Activated CD8-positive, alpha-beta memory T cell treated with anti-CD3 and anti-CD28 coated beads for 4 hours (primary cell): Measurements from ENCODE around the gene NUP93.

ENCODE experiments used
- DNase-seq, 2 donors: peaks; one replicate each; pipeline ENCODE4 v3.0.0-alpha.2; 2020; ENCODE audit warnings: low read depth in 2 of 2

Gene NUP93

DNA sequence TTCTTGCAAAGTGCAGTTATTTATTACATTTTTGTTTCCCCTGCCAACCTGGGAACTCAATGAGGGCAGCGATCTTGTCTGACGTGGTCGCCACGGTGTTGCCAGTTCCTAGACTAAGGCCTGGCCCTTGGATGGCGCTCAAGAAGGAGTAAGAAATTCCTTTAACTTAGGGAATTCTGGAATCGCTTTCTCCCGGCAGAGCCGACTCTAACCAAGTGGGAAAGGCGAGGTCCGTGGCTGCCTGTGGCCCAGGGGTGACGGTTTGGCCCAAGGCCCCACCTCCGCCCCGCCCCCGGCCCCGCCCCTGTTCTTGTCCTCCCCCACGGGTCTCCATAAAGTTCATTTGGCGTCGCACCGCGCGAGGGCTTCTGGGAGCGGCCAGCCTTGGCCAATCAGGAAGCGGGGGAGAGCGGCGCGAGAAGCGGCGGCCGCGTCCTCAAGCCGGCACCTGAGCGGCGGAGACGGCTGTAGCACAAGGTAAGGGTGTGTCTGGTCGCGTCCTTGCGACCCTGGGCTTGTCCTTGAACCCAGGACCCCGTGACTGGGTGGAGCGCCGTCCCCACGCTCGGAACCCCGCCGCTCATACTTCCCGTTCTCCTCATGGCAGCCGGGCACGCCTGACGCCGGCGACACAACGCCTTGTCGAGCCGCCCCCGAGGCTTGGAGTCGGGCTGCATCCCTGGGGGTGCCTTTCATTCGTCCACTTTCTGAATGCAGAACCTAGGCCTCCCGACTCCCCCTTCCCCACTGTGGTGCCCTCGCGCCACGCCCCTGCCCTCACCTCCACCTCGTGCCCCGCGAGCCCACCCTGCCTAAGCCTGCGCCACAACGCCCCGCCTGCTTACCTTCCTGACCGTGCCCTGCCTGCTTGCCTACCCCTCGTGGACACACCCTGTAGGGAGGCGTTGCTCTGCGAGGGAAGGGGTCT, at the start of gene NUP93:
Gene NUP93 (plus strand): TSS at position 395 of the 928 bp plus-strand sequence. CDS start 18,119 bp downstream, outside the sequence.
- DNase-seq: peak; percentile 67 to 81

DNA sequence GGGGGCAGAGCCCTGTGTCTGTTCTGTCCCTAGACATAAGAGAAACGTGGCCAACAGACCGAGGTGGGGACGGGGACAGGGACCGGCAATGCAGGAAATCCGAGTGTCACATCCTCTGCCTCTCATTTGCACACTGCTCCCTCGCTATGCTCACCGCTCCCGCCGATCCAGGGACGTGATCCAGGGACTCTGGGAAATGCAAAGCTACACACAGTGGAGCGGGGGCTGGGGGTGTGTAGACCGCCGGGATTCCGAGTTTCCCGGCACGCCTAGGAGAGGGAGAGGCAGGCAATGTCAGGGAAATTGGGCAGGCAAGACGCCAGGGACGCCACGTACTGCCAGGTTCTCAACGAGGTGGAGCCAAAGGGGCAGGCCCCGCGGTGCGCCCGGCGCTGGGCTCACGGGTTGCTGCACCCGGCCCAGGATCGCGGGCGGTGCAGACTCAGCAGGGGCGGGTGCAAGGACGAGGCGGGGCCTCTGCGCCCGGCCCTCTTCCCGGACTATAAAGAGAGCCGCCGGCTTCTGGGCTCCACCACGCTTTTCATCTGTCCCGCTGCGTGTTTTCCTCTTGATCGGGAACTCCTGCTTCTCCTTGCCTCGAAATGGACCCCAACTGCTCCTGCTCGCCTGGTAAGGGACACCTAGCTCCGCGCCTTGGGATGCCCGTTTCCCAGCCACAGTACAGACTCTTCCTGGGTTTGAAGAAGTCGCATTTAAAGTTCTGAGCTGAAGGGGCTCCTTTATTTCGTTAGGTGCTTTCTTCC, 47.8 kb upstream of the NUP93 start, which contains the start of gene MT1X:
Gene MT1X (plus strand): TSS at position 532 of the 764 bp plus-strand sequence. CDS start 71 bp downstream, at position 603.
- peak; percentile 67 to 72 for DNase-seq

DNA sequence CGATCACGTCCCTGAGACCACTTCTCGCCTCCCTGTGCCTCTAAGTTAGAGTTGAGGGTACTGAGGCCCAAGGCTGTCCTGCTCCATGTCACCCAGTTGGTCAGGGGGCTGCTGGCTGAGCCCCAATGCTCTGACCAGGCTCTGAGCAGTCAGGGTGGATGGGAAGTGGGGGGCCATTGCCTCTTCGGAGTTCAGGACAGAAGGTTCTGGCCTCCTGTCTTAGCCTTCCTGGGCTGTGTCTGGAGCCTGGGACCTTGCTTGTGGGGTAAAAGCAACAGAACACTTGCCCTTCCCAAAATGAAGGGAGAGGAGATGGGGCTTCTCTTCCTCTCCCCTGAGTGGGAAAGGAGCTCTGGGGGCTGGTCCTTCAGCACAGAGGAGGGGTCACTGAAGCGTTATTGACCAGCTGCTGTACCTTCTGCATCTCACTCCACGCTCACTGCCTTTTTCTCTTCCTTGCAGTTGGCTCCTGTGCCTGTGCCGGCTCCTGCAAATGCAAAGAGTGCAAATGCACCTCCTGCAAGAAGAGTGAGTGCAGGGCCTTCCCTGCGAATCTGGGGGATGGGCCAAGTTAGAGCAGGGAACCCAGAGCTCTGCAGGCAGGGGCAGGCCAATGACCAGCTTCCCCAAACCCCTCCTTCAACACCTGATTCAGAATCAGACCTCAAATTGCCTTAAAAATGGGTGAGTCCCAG, 47.1 kb upstream of the NUP93 start:
- DNase-seq: no peak

DNA sequence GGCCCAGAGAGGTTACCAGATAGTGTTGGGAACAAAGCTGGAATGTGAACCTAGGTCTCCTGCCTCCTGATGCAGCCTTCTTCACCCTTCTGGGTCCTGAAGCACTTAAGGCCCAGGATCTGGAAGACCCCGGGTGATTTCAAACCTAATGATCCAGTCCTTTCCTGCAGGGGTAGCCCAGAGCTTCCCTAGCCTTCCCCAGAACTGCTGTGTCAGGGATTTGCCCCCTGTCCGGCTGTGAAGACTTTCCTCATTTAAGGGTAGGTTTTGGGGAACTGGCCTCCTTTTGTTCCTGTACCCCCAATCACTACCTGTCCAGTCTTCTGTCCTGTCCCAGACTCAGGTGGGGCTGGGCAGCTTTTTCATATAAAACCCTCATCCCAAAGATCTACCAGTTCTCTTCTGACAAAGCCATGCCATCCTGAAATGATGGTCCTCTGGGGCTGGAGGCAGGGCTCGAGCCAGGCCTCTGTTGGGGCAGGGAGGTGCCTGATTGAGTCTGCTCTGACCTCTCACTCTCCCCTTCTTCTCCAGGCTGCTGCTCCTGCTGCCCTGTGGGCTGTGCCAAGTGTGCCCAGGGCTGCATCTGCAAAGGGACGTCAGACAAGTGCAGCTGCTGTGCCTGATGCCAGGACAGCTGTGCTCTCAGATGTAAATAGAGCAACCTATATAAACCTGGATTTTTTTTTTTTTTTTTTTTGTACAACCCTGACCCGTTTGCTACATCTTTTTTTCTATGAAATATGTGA, 46.3 kb upstream of the NUP93 start:
- DNase-seq: no peak

DNA sequence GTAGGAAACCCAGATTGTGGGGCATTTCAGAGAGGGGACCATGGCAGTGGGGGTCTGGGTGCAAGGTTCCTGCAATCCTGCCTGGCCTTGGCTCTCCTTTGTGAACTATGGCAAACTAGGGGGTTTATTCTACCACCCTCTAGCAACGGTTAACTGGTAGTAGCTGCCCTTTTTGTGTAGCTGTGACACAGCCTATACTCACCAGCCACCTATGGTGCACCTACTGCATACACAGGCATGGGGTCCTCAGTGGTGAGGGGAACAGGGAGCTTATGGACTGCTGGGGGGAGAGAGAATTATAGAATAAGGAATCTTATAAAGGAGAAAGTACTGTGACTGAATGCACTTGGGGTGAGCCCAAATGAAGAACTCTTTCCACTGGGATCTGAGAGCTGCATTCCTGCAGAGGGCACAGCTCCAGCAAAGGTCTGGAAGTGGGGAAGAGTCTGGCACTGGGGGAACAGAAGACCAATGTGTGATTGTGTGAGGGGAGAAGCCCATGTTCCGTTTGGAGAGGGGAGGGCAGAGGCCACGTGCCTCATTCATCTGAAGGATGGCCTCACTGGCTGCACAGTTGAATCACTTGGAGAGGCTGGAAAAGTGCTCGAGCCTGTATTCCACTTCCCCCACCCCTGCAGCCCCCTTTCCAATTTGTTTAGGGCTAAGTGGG, 45.5 kb upstream of the NUP93 start:
- DNase-seq: no peak

DNA sequence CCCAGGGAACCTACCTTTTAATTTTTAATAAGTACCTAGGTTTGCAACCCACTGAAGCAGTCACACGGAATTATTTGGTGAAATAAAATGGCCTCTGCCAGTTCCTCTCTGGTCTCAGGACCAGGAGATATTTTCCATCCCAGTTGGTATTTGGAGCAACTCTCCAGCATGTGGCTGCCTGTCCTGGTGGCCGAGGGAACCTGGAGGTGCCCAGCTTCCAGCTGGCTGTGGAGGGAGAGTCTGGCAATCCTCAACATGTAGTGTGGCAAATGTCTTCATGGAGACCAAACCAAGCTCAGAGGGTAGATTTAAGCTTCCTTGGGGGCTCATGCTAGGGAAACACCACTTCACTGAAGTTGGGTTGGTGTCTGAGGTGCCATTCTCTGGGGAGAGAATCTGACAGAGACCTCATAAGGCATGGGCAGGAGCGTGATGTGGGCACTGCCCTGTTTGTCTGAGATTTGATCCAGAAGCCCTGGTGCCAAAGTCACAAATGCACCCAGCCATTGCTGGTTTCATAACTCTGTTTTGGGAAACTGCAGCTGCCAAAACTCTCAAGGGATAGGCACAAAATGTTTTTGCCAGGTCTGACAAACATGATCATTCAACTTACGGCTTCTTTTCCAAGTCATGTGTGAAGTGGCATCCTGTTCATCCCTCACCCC, 44.9 kb upstream of the NUP93 start:
- no peak for DNase-seq

DNA sequence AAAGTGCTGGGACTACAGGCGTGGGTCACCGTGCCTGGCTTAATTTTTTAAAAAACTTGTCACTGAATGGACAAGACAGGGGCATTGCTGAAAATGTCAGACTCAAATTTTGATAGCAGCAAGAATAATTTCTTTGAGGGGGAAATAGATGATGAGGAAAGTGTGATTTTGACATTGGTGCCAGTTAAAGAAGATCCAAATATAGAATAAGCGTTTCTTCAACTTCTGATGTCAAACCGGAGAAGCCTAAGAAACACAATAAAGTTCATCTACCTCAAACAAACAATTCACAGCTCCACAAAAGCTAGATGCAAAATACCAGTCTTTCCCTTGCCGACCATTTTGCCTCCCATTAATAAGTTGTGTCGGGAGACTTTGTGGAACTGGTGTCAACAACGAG, 43.2 kb upstream of the NUP93 start:
- no peak for DNase-seq

DNA sequence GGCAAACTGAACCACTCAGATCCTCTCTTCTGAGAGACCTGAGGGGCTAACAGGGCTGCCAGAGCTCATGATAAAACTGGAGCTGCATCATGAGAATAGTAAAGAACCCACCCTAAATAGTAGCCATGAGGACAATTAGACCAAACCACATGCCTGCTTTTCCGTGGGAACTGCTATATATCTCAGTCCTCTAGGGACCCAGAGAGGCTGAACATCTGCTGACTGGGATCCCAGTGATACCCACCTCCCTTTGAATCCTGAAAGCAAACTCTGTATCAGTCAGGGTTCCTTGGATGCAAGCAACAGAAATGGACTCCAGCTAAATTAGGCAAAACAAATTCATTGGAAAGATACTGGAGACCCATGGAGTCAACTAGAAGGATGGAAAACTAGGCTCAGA, 41.2 kb upstream of the NUP93 start:
- DNase-seq: no peak

DNA sequence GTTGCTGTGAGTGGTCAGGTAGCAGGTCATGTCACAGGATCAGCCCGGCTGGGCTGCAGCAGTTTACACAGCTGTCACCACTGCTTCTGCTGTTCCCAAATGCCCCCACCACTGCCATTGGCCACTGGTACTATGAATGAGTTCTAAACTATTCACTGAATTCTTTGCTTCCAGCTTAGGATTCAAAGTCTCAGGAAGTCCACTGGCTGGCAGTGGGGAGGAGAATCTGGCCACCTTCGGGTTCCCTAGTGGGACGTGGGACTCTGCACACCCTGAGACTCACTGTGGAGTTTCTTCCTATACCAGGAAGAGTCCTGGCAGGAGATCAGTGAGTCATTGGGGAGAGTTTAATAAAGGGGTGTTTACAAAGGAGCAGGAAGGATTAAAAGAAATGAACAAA, 40.8 kb upstream of the NUP93 start:
- no peak for DNase-seq

DNA sequence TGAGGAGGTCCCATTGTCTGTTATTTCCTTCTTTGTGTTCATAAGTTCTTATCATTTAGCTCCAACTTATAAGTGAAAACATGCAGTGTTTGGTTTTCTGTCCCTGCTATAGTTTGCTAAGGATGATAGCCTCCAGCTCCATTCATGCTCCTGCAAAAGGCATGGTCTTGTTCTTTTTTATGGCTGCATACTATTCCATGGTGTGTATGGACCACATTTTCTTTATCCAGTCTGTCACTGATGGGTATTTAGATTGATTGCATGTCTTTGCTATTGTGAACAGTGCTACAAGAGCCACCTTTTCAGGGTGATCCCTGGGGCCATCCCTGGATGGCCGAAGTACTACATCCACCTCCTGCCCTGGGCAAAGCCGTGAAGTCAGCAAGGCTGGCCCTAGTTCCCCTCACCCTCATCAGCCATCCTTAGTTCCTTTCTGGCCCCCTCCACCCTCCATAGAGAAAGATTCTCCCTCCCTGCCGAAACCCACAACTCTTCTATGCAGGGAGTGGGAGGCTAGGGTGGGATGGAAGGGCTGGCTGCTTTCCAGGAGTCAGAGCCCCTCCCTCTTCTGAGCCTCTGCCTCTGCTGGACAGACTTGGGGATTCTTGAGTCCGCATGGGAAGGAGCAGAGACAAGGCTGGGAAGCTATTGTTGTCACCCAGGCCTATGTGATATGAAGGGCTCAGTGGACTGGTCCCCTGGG, 39.4 kb upstream of the NUP93 start:
- DNase-seq: no peak

DNA sequence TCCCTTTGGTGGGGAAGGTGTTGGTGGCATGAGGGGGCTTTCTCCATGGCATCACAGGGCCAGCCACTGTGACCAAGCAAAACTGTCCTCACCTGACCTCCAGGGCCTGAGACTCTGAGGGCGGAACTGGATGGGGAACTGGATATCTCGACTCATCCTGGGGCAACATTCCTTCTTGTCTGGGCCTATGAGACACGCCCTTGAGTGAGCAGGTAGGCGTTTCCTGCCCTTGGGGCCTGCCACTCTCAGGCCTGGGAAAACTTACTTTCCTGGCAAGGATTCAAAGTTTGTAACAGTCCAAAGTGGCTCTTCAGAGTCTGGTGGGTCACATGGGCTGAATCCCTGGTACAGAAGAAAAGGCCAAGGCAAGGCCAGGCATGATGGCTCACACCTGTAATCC, 38.0 kb upstream of the NUP93 start:
- no peak for DNase-seq

DNA sequence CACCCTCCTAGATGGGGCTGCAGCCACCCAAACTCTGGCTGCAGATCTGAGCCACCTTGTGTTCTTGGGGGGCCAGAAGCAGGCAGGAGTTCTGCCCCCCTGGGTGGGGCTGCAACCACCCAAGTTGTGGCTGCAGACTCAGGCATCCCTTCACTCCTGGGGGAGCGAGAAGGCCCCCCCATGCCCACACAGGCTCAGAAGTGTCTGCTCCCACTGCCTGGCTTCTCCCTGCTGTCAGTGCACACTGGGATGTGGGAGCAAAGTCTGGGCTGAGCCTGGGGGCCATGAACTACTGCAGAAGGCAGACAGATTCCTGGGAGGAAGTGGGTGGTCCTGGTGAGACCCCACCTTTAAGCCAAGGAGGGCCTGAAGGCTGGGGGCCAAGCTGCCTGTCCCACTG, 34.7 kb upstream of the NUP93 start:
- DNase-seq: no peak

DNA sequence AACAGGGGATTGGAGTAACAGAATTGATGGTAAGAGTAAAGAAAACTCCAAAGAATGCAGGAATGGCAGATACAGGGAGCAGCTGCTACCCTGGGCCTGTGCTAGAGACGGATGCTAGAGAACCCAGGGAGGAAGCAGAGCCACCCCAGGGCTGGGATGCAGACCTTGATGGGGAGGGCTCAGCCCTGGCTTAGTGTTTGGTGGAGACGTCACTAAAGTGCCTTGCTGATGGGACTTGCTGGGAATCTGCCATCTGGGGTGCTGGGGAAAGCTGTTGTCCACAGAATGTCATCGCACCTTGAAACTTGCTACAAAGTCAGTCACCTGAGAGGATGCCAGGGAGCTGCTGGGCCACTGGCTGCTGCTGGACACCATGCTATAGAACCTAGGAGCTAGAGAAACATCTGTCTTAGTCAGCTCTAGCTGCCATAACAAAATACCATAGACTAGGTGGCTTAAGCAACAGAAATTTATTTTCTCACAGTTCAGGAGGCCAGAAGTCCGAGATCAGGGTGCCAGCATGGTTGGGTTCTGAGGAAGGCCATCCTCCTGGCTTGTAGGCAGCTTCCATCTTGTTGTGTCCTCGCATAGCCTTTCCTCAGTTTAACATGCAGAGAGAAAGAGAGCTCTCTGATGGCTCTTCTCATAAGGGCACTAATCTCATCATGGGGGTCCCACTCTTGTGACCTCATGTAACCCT, 32.3 kb upstream of the NUP93 start:
- no peak for DNase-seq

DNA sequence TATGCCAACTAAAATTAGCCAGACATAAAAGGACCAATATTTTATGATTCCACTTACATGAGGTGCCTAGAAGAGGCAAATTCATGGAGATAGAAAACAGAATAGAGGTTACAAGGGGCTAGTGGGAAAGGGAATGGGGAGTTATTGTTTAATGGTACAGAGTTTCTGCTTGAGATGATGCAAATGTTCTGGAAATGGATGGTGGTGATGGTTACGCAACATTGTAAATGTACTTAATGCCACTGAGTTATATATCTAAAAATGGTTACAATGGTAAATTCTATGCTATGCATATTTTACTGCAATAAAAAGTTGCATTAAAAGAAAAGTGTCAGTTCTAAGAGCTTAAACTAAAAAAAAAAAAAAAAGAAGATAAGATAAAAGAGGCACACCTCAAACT, 29.7 kb upstream of the NUP93 start:
- DNase-seq: no peak

DNA sequence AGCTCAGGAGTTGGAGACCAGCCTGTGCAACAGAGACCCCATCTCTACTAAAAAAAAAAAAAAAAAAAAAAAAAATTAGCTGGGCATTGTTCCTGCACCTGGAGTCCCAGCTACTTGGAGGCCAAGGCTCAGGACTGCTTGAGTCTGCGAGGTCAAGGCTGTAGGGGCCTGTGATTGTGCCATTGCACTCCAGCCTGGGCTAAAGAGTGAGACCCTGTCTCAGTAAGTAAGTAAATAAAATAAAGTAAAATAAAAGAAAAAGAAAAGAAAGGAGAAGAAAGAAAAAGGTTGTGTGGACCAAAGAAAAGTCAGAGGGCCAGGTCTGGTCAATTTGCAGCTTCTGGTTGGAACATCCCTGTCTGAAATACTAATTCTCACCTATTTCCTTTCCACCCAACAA, 29.3 kb upstream of the NUP93 start:
- DNase-seq: no peak

DNA sequence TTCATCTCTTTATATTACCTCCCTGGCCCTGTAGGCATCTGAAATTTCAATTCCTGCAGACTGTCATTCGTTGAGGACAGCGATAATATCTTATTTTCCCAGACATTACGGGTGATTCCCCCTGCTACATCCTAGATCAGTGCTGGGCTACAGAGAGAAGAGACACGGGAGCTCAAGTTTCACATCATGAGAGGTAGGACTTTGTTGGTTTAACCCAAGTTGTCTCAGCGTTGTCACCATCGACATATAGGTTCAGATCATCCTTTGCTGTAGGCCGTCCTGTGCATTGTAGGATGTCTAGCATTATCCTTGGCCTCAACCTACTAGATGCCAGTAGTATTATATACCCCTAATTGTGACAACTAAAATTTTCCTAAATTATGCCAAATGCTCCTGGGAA, 28.4 kb upstream of the NUP93 start:
- no peak for DNase-seq

DNA sequence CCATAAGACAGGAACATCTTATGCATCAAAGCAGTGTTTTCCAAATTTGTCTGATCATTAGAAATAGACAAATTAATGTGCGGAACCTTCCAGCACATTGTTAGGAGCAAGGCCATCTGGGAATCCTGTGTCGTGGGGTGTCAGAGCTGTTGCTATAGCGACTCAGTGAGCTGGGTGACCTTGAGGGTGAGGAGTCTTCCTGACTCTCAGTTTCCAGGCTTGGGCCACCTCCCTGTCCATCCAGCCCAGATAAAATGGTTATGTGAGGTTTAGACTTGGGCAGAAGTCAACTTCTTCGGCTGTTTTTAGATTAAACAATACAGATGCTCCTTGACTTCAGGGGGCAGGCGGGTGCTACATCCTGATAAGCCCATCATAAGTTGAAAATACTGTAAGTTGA, 27.1 kb upstream of the NUP93 start:
- no peak for DNase-seq

DNA sequence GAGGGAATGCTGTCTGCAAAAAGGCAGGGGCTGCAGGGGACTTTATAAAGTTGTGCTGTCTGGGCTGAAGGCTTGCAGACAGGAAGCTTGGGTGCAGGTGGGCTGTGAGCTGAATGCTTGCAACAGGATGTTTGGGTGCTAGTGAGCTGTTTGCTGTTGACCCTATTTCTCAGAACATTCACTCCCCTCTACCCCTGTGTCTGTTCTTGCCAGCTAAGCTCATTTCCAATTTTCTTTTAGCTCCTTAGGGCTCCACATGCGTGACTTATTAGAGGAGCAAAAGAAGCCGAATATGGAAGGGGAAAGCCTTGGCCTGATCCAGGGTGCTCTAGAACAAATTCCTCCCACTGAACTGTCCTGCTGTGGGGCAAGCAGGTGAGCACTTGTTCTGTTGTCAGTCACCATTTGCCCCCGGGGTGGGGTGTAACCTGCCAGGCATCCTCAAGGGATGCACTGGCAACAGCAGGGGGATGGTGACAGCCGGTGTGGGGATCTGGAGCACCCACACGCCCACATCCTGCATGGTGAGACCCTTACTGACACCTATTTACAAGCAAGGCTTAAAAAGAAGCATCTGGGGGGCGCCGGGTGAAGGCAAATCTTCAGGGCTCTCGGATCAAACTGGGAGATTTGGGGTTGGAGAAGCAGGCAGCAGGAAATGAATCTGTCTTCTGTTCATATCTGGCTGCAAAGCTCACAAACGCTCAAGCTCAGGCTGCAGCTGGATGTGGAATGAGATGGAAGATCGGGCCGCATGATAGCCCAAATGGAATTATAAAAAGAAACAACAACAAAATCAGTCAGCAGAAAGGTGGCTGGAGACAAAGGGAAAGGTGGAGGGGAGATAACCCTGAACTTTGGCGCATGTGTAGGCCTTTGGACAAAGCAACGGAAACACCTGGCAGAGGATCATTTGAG, 21.1 kb upstream of the NUP93 start:
- DNase-seq: no peak
